OCI-LY7 (cell line): ENCODE measurements around the gene MGRN1.

Experiments
- CTCF ChIP-seq: fragments of 200-600 bp; sonication (generic); conservative IDR thresholded peaks from 2 replicates; pipeline ENCODE4 v1.5.1; 2014; ENCODE audit warnings: mild to moderate bottlenecking, antibody characterized with exemption, low read length, moderate library complexity, mixed read lengths
- EZH2phosphoT487 ChIP-seq: fragments of 200-600 bp; sonication (generic); IDR thresholded peaks from 2 replicates; pipeline ENCODE4 v1.6.1; 2018; ENCODE audit warnings: low read depth, borderline replicate concordance, mild to moderate bottlenecking, mixed run types, antibody characterized with exemption, low read length, moderate library complexity, mixed read lengths

GRCh38 chr16:4700997-4701743, 76.5 kb downstream of the MGRN1 start:
- no peak for TF ChIP-seq CTCF
- no peak for TF ChIP-seq EZH2phosphoT487
